SIG-M5 (cell line): ENCODE results near the gene BMAL1.
"Not testable (repeated sequence)": the region's sequence is repeated elsewhere in the genome, so short reads cannot be mapped to it uniquely, and the experiment has no call there.

ENCODE experiments used
- DNase-seq: peaks from one replicate; lab custom pipeline; 2025; lab: John Stamatoyannopoulos, UW

The BMAL1 gene

GRCh38 chr11:13382751-13383150 lies 105.2 kb downstream of the BMAL1 start:
- no peak for DNase-seq

DNA sequence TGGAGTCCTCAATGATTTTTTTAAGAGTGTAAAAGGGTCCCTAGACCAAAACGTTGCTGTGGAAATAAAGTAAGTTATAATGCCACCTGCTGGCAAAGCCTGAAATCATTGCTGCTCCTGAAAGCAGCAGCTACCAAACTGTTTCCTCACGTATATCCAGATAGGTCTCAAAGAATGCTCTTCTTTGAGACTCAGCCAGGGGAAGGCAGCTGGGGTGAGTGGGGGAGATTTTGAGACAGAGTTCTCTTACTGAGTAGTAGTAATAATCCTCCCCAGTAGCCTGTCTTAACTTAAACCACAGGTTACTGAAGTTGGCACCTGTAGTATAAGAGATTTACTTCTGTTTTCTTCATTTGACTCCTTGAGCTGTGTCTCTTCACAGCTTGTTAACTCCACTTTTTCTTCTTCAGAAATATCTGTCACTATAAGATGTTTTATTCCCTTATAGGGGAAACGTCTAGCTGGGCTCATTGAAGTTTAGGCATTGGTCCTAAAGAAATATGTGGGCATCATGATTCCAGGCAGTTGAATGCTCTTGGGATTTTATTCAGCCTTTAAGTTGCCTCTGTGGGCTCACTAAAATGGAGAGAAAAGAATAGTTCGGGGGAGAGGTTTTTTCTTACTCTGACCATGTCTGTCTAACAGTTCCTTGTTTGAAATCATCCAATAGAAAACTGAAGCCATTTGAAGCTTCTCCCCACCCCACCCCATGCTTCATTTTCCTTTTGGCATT lies 107.5 kb downstream of the BMAL1 start:
- DNase-seq: no peak

GRCh38 chr11:13386567-13386966 lies 109.0 kb downstream of the BMAL1 start:
- no peak for DNase-seq

DNA sequence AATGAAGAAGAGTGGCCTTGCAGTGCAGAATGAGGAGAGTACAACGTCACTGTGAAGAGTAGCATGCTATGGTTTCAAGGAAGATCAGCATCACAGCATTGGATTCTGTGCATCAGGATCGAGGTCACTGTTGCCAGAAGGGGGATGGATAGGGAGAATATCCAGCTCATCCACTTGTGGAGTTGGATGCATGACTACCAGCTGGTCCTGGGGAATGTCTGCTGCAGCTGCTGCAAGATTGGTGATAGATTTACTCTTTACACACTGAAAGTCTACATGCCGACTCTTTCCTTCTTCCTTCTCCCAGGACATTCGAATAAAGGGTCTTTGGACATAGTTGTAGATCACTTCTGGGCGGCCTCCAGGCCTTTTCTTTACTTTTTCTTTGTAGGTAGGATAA lies 111.2 kb downstream of the BMAL1 start:
- no peak for DNase-seq

DNA sequence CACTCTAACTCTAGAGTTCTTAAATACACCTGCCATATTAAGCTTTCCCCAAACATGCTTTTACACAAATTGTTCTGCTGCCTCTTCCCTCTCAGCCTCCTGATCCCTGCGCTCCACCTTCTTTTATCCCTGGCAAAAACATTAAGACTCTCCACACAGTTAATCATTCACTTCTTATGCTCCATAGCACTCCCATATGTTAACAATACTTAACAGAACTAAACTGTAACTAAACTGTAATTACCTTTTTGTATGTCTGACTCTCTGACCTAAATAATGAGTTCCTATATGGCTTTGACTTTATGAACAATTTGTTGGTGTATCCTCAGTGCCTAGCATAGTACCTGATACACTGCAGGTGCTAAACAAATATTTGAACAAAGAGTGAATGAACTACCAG lies 113.6 kb downstream of the BMAL1 start:
- DNase-seq: no peak

DNA sequence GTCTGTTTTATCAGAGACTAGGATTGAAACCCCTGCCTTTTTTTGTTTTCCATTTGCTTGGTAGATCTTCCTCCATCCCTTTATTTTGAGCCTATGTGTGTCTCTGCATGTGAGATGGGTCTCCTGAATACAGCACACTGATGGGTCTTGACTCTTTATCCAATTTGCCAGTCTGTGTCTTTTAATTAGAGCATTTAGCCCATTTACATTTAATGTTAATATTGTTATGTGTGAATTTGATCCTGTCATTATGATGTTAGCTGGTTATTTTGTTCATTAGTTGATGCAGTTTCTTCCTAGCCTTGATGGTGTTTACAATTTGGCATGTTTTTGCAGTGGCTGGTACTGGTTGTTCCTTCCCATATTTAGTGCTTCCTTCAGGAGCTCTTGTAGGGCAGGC lies 120.7 kb downstream of the BMAL1 start:
- DNase-seq: not testable (repeated sequence)

DNA sequence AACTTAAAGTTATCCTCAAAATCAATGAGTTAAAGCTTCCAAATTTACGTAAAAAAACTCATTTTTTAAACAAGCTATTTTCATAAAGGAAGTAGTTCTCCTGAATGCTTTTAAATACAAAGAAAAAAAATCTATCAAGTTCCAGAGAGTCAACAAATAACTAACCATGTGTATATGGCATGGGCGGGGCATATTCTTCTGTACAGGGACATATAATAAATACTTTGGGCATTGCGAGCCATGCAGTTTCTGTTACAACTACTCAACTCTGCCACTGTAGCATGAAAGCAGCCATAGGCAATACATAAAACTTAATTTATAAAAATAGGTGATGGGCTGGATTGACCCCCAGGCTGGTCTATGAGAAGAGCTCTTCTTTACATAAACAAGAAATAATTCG lies 127.6 kb downstream of the BMAL1 start:
- DNase-seq: no peak

- DNase-seq: no peak
Measured at GRCh38 chr11:13415201-13415600, 137.6 kb downstream of the BMAL1 start.

- no peak for DNase-seq
Measured at GRCh38 chr11:13421561-13421960, 144.0 kb downstream of the BMAL1 start.

- no peak for DNase-seq
Measured at GRCh38 chr11:13423372-13423771, 145.8 kb downstream of the BMAL1 start.

DNA sequence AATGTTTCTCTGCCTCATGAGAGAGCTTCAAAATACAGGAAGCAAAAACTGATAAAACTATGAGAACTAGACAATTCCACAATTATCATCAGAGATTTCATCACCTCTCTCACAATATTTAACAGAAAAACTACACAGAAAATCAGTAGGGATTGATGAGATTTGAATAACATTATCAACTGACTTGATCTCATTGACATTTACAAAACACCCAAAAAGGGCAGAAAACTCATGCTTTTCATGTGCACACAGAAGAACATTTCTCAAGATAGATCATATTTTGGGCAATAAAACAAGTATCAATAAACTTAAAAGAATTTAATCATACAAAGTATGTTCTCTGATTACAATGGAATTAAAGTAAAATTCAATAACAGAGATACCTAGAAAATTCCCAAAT lies 149.8 kb downstream of the BMAL1 start:
- DNase-seq: no peak

DNA sequence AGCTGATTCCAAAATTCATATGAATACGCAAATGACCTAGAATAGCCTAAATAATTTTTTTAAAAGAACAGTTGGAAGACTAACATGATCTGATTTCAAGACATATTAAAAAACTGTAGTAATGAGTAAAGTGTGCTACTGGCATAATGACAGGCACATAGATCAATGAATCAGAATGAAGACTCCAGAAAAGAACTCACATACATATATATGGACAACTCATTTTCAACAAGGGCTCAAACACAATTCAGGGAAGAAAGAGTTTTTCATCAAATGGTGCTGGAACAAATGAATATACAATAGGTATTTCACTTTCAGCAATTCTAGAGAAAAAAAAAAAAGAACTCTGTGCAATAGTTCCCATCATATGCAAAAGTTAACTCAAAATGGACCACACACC lies 151.7 kb downstream of the BMAL1 start:
- no peak for DNase-seq

DNA sequence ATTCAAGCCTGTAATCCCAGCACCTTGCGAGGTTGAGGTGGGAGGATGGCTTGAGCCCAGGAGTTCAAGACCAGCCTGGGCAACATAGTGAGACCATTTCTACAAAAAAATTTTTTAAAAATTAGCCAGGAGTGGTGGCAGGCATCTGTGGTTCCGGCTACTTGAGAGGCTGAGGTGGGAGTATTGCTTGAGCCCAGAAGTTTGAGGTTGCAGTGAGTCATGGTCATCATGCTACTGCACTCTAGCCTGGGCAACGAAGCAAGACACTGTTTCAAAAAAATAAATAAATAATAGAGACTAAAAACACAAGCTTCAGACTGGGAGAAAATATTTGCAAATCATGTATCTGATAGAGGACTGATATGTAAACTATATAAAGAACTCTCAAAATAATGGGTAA lies 152.2 kb downstream of the BMAL1 start:
- DNase-seq: no peak

GRCh38 chr11:13433437-13433836 lies 155.8 kb downstream of the BMAL1 start:
- no peak for DNase-seq

GRCh38 chr11:13434247-13435205 lies 156.9 kb downstream of the BMAL1 start:
- no peak for DNase-seq

DNA sequence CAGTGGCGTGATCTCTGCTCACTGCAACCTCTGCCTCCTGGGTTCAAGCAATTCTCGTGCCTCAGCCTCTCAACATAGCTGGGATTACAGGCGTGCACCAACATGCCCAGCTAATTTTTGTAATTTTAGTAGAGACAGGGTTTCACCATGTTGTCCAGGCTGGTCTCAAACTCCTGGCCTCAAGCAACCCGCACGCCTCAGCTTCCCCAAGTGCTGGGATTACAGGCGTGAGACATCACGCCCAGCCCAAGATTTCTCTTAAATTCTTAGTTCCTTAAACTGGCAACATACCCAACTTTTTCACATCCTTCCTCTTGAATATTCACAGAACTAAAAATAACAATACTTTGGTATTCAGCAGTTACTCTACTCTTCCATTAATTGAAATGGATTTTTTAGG lies 159.2 kb downstream of the BMAL1 start:
- not testable (repeated sequence) for DNase-seq
